Spleen (tissue), 11 donors: ENCODE data around the gene MPIG6B. TPM values are rescaled to one million over a fixed set of nuclear protein-coding genes. Genes with fewer than 3 reads are reported as not detected.

ENCODE experiments used
- DNase-seq: peaks from one replicate; pipeline ENCODE4 v3.0.0-alpha.2; 2020
- H3K27ac ChIP-seq, 8 donors: fragments of 200-600 bp; sonication (generic) in 7 of 8; 1 replicate in 4 of 8; 2 replicates in 4 of 8; pipeline versions ENCODE4 v1.5.0 to v1.8.0; 2016 to 2021; ENCODE audit warnings: inconsistent platforms in 4 of 8, mild to moderate bottlenecking in 4 of 8, moderate library complexity in 1 of 8
- H3K27me3 ChIP-seq, 7 donors: fragments of 200-600 bp; sonication (generic) in 6 of 7; replicated peaks in 1 of 7; 1 replicate in 4 of 7; 2 replicates in 3 of 7; pipeline versions ENCODE4 v1.5.0 to v1.8.0; 2016 to 2021; ENCODE audit warnings: inconsistent platforms in 3 of 7, mild to moderate bottlenecking in 1 of 7
- H3K36me3 ChIP-seq, 6 donors: fragments of 200-600 bp; sonication (generic) in 5 of 6; 1 replicate in 4 of 6; 2 replicates in 2 of 6; pipeline versions ENCODE4 v1.5.0 to v1.8.0; 2016 to 2021; ENCODE audit warnings: inconsistent platforms in 2 of 6
- H3K4me1 ChIP-seq, 6 donors: fragments of 200-600 bp; sonication (generic) in 5 of 6; 1 replicate in 3 of 6; 2 replicates in 3 of 6; pipeline versions ENCODE4 v1.5.0 to v1.8.0; 2016 to 2021; ENCODE audit warnings: inconsistent platforms in 3 of 6
- H3K4me3 ChIP-seq, 8 donors: fragments of 200-600 bp; sonication (generic) in 7 of 8; 1 replicate in 4 of 8; 2 replicates in 4 of 8; pipeline versions ENCODE4 v1.5.0 to v1.8.0; 2016 to 2021; ENCODE audit warnings: inconsistent platforms in 4 of 8, mild to moderate bottlenecking in 4 of 8, moderate library complexity in 2 of 8
- H3K9me3 ChIP-seq, 8 donors: fragments of 200-600 bp; sonication (generic) in 7 of 8; 1 replicate in 4 of 8; 2 replicates in 4 of 8; pipeline versions ENCODE4 v1.5.0 to v1.8.0; 2016 to 2021; ENCODE audit warnings: inconsistent platforms in 4 of 8
- POLR2A ChIP-seq, 3 donors: fragments of 450-650 bp; IDR thresholded peaks; one replicate each; pipeline ENCODE4 v1.5.1; 2017; ENCODE audit warnings: antibody characterized with exemption in 3 of 3, mild to moderate bottlenecking in 1 of 3
- POLR2AphosphoS5 ChIP-seq, 3 donors: sonication (generic); formaldehyde crosslinking; IDR thresholded peaks; one replicate each; pipeline ENCODE4 v1.5.1; 2017; ENCODE audit warnings: antibody characterized with exemption in 3 of 3
- whole genome bisulfite sequencing, 5 donors: extraction: QIAGEN DNeasy Blood & Tissue Kit in 3 of 5; methylation state at CpG; one replicate each; pipeline versions ENCODE4 v1.1.5 to v1.1.7; 2013 to 2018; 5-methylcytosine and 5-hydroxymethylcytosine counted together
- intact Hi-C: fragments of 100-400 bp; cut with DNase I; formaldehyde crosslinking; loops from one replicate; pipeline ENCODE4 v1.15.0; 2023; ENCODE audit warnings: low total_unique reads
- polyA plus RNA-seq, 3 donors: library from polyadenylated mRNA; stranded (reverse); fragments of 200-250 nt; gene quantifications; one replicate each; pipeline ENCODE4 v1.2.1, GENCODE V29; 2013
- total RNA-seq, 7 donors: library from RNA; depleted of rRNA in 3 of 7; stranded (reverse); fragments of >200 nt in 3 of 7; fragmentation: NEBNext Ultra II Directional in 4 of 7; extraction: Animal tissue kit (Norgen Biotek cat#: 25700) in 4 of 7; gene quantifications; one replicate each; pipeline versions ENCODE4 v1.1.0 to v1.2.1, GENCODE V29; 2016 to 2021
- TF ChIP-seq, protein P1 (sequence below), 11 experiments: fragments of 200-600 bp in 7 of 11; fragments of 450-650 bp in 4 of 11; sonication (generic) in 4 of 11; IDR thresholded peaks in 8 of 11; conservative IDR thresholded peaks in 3 of 11; 1 replicate in 7 of 11; 2 replicates in 4 of 11; pipeline versions ENCODE4 v1.4.0 to v1.8.0; 2016 to 2021; ENCODE audit warnings: antibody characterized with exemption in 11 of 11, inconsistent platforms in 4 of 11, mild to moderate bottlenecking in 1 of 11
- donor health status: healthy with polysubstance abuse.
- donor health status: DM: no; HTN: no; CAD: no; lungs with moderate emphysema.
- donor health status: DM: no; HTN: no; CAD: no.
- donor health status: Bipolar disorder and iron deficiency.
- donor health status: healthy.
- donor health status: DM: no; HTN: no; CAD: no.
- donor health status: DM: yes; HTN: yes; CAD: no.

MPIG6B gene
- total and polyA plus RNA-seq, 10 donors: 0.46 to 15.1 (median 9.3) TPM

DNA sequence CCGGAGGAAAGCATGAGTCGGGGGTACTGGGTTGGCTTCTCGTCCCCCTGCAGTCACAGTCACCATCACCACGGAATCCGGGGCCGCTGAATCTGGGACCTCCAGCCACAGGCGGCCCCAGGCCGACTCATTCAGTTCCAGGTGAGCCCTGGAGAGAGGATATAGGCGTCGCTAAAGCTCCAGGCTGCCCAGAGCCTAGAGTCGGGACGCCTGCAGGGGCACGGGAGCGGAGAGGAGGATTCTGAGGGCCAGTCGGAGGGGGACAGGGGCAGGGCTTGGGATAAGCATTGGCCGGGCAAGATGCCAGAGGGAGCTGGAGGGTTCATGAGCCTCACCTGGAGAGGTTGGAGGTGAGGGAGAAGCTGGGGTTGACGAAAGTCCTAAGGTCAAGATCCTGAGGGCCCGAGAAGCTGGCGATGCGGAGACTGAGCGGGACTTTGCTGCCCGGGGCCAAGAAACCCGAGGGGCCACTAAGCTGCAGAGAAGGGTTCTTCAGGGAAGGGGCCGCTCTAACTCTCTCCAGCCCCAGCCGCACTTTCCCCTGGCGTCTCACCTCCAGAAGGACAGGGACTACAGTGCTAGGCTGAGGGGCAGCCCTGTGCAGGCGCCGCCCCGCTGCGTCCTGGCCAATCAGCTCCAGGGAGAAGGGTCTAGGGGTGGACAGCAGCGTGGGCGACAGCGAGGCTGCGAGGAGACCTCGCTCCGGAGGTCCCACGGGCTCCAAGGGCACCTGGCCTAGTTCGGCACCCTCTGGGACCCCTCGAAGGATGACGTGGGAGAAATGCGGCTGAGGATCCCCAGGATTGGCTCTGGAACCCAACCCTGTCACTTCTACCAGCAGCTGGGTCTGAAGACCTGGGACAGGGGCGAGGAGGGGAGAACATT lies 43.0 kb downstream of the MPIG6B start:
- Histone ChIP-seq H3K27me3 (no peaks in the 10 kb centered on the region), H3K9me3 (no peaks in the 10 kb centered on the region), H3K4me3 (peak overlapping the region in 2 of 8 donors; percentile 20 to 39), H3K27ac (no peak overlapping the region), H3K36me3 (peaks cover 0 to 22% (median 5%) of the 10 kb centered on the region in 6 donors), H3K4me1 (peaks cover 0 to 37% (median 21%) of the 10 kb centered on the region in 6 donors)
- TF ChIP-seq POLR2A (IDR thresholded peaks at IDR 0.05) (no peak), POLR2AphosphoS5 (IDR thresholded peaks at IDR 0.05) (peak in 1 of 3 donors; percentile 18)
- TF ChIP-seq, protein P1, sequence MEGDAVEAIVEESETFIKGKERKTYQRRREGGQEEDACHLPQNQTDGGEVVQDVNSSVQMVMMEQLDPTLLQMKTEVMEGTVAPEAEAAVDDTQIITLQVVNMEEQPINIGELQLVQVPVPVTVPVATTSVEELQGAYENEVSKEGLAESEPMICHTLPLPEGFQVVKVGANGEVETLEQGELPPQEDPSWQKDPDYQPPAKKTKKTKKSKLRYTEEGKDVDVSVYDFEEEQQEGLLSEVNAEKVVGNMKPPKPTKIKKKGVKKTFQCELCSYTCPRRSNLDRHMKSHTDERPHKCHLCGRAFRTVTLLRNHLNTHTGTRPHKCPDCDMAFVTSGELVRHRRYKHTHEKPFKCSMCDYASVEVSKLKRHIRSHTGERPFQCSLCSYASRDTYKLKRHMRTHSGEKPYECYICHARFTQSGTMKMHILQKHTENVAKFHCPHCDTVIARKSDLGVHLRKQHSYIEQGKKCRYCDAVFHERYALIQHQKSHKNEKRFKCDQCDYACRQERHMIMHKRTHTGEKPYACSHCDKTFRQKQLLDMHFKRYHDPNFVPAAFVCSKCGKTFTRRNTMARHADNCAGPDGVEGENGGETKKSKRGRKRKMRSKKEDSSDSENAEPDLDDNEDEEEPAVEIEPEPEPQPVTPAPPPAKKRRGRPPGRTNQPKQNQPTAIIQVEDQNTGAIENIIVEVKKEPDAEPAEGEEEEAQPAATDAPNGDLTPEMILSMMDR (IDR thresholded peaks at IDR 0.05 in 8 of 11, conservative IDR thresholded peaks at IDR 0.05 in 3 of 11): no peak
- WGBS, 5 donors: 63 to 86% (median 73%) methylated on average over 37 to 42 of the region's 42 CpGs
- intact Hi-C loops: no loop called here
- DNase-seq: peak; percentile 72

DNA sequence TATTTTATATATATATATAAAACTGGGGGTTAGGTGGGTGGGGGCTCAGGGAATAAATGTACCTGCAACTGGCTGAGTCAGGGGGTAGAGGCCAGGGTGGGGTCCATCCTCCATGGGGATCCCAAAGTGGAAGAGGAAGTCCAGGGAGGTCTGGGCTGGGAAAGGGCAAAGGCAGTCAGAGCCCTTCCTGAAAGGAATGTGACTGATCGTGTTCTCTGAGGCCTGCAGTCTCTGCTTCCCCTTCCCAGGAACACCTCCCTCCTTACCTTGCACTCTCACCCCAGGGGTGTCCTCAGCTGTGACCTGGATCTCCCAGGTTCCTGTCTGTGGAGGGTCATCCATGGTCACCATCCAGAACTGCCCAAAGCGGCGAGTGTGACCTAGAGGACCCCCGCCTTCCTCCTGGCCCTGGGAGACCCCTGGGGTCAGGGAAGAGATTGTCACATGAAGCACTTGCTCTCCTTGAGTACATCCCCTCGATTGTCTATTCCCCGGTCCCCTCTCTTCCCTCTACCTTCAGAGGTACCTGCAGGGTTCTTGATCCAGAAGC lies 44.0 kb downstream of the MPIG6B start:
- no peak overlapping the region for H3K4me3 ChIP-seq
- peaks cover 0 to 45% (median 24%) of the 10 kb centered on the region in 6 donors for H3K4me1 ChIP-seq
- peak; percentile 46 for DNase-seq
- H3K9me3 ChIP-seq: no peaks in the 10 kb centered on the region
- no peaks in the 10 kb centered on the region for H3K27me3 ChIP-seq
- no peak overlapping the region for H3K27ac ChIP-seq
- 63 to 86% (median 77%) methylated on average over 6 of the region's 6 CpGs for WGBS, 5 donors
- H3K36me3 ChIP-seq: peaks cover 0 to 12% (median 1%) of the 10 kb centered on the region in 6 donors
- intact Hi-C loops: no loop called here
- TF ChIP-seq POLR2A (IDR thresholded peaks at IDR 0.05): no peak

DNA sequence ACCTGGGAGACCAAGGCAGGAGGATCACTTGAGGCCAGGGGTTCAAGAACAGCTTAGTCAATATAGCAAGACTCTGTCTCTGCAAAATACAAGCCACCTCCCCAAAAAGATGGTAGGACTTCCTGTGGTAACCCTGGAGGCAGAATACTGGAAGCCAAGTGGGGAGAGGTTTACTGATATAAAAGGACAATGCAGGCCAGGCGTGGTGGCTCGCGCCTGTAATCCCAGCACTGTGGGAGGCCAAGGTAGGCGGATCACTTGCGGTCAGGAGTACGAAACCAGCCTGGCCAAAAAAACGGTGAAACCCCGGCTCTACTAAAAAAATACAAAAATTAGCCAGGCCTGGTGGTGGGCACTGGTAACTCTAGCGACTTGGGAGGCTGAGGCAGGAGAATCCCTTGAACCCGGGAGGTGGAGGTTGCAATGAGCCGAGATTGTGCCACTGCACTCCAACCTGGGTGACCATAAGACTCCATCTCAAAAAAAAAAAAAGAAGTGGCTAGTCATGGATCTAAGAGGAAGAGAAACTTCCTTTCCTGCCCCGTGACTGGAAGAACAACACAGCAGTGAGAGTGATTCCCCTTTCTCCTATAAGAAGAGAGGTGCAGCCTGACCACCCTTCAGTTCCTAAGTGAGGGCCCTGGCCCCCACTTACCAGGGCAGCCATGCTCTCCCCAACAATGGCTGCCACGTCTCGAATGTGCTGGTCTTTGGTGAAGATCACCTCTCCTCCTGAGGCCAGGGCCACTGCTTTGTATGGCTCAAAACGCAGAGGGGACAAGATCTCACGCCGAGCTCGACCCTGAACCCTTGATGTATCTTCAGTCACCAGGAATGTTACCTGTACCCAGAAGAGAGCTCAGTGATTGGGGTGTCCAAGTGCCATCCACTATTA lies 45.4 kb downstream of the MPIG6B start:
- DNase-seq: peak; percentile 61
- Histone ChIP-seq H3K27me3 (no peaks in the 10 kb centered on the region), H3K36me3 (no peaks in the 10 kb centered on the region), H3K27ac (peak overlapping the region in 4 of 8 donors; percentile 26 to 66 (median 38)), H3K4me1 (peaks cover 0 to 57% (median 33%) of the 10 kb centered on the region in 6 donors), H3K4me3 (no peak overlapping the region), H3K9me3 (no peaks in the 10 kb centered on the region)
- intact Hi-C loops: no loop called here
- TF ChIP-seq POLR2AphosphoS5 (IDR thresholded peaks at IDR 0.05) (peak in 2 of 3 donors; percentile 14 to 40), POLR2A (IDR thresholded peaks at IDR 0.05) (no peak)
- WGBS, 5 donors: 78 to 89% (median 87%) methylated on average over 18 of the region's 18 CpGs

DNA sequence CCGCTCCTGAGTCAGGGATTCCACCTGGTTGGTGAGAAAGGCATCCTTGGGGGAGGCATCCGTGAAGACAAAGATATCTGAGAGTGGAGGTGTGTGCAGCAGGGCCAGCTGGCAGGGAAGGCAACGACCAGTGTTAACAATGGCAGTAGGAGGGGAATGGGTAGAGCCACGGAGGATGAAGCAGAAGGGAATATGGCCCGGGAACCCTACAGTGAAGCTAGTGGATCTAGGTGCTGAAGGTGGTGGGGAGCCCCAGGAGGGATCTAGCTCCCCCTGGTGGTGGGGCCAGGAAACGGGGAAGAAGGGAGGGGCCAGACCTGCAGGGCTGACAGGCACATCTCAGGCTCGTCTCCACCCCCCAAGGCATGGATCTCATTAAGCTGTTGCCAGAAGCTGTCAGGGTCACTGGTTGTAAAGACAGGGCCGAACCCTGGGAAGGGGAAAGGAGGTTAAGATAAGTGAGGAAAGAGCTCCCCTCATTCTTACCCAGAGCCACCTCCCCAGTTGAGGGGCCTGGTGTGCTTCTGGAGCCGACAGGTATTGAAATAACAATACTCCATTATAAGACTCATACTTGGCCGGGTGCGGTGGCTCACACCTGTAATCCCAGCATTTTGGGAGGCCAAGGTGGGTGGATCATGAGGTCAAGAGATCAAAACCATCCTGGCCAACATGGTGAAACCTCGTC lies 46.7 kb downstream of the MPIG6B start:
- intact Hi-C loops: no loop called here
- Histone ChIP-seq H3K9me3 (no peaks in the 10 kb centered on the region), H3K36me3 (no peaks in the 10 kb centered on the region), H3K27me3 (no peaks in the 10 kb centered on the region), H3K27ac (peak overlapping the region in 3 of 8 donors; percentile 26 to 66 (median 51)), H3K4me1 (peaks cover 0 to 57% (median 33%) of the 10 kb centered on the region in 6 donors), H3K4me3 (no peak overlapping the region)
- TF ChIP-seq POLR2A (IDR thresholded peaks at IDR 0.05) (no peak), POLR2AphosphoS5 (IDR thresholded peaks at IDR 0.05) (peak; percentile 17 to 68 (median 55))
- TF ChIP-seq, protein P1 (IDR thresholded peaks at IDR 0.05 in 8 of 11, conservative IDR thresholded peaks at IDR 0.05 in 3 of 11): peak; percentile 66 to 96 (median 86)
- DNase-seq: peak; percentile 96
- 57 to 67% (median 61%) methylated on average over 12 of the region's 12 CpGs for WGBS, 5 donors
